Bronchus fibroblast of lung (primary cell): Measurements from ENCODE around the gene FBXL22. TPM values are rescaled to one million over a fixed set of nuclear protein-coding genes. Genes with fewer than 3 reads are reported as not detected.

Source experiments
- total RNA-seq: library from RNA; depleted of rRNA; stranded (reverse); fragments of >200 nt; gene quantifications from 2 replicates; pipeline ENCODE4 v1.2.3, GENCODE V29; 2015

Gene FBXL22, protein sequence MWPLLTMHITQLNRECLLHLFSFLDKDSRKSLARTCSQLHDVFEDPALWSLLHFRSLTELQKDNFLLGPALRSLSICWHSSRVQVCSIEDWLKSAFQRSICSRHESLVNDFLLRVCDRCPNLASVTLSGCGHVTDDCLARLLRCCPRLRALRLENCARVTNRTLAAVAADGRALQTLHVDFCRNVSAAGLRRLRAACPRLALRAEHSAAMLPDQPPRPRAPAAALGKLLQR
- total RNA-seq: 0.15 and 0.17 TPM in 2 replicates

DNA sequence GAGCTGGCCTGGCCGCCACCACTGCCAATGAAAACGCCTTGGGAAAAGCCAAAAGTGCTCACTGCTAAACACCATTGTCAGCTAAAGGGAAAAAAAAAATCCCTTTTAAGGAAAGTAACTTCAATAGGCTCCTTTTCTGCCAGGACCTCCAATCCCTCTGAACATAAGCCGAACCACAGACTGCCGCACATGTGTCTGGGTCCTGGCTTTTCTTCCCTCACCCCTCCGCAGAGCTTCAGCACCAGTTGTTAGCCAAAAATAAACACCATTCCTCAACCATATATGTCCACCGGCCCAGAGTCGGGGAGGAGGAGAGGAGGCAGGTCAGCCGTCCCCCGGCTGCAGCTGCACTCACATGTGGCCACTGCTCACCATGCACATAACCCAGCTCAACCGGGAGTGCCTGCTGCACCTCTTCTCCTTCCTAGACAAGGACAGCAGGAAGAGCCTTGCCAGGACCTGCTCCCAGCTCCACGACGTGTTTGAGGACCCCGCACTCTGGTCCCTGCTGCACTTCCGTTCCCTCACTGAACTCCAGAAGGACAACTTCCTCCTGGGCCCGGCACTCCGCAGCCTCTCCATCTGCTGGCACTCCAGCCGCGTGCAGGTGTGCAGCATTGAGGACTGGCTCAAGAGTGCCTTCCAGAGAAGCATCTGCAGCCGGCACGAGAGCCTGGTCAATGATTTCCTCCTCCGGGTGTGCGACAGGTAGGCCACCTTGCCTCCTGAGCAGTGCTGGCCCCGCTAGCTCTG, at the start of gene FBXL22:
TSS of gene FBXL22 (plus strand) at position 350 of the 753 bp plus-strand sequence. CDS start at position 356, 6 bp downstream.

Other genes starting within 250 kb of the FBXL22 start
- 18.7 and 20.8 TPM in 2 replicates for gene CA12, start 215.5 kb upstream of the FBXL22 start, total RNA-seq
- gene USP3, start 92.8 kb upstream of the FBXL22 start, total RNA-seq: 27.1 and 29.6 TPM in 2 replicates
- 24.2 and 39.3 TPM in 2 replicates for gene HERC1, start 236.6 kb downstream of the FBXL22 start, total RNA-seq